ENCODE data around the gene SLC22A17. TPM values are rescaled to one million over a fixed set of nuclear protein-coding genes. Genes with fewer than 3 reads are reported as not detected.
A peak's percentile ranks its signal among the peaks of the same experiment; 100 is the strongest.

SLC22A17 gene
- polyA plus RNA-seq, 1 donor (not counting 4 experiments of a cell fraction or from before 2014, with no cell fraction given) = 0.76 TPM

- Histone ChIP-seq H3K4me2 (ENCODE audit: control insufficient read depth, extremely low read depth, insufficient read depth, low read depth, low read length) (peak overlapping the region; percentile 86), H3K9me1 (ENCODE audit: control insufficient read depth, extremely low read depth, insufficient read depth, low read length) (peaks cover 4% of the 10 kb centered on the region), H3K4me1 (ENCODE audit: control insufficient read depth, extremely low read depth, insufficient read depth, low read length) (peaks cover 34% of the 10 kb centered on the region), H3K9me3 (ENCODE audit: control insufficient read depth, low read depth, low read length) (no peaks in the 10 kb centered on the region), H3K27ac (ENCODE audit: control insufficient read depth, insufficient read depth, low read length) (peak overlapping the region; percentile 92), H2AFZ (ENCODE audit: control insufficient read depth, low read length) (no peak overlapping the region), H3K27me3 (ENCODE audit: control insufficient read depth, extremely low read depth, insufficient read depth, low read length) (no peaks in the 10 kb centered on the region), H3K36me3 (ENCODE audit: control insufficient read depth in 2 of 2, extremely low read depth in 1 of 2, insufficient read depth in 2 of 2, low read length in 2 of 2) (peaks cover 25 to 34% of the 10 kb centered on the region in 2 experiments), H3K9ac (ENCODE audit: control insufficient read depth, extremely low read depth, insufficient read depth, low read length) (peak overlapping the region; percentile 98), H3K79me2 (ENCODE audit: control insufficient read depth, insufficient read depth, low read length) (peaks cover 56% of the 10 kb centered on the region), H4K20me1 (ENCODE audit: control insufficient read depth, extremely low read depth, insufficient read depth, low read length) (peaks cover 5% of the 10 kb centered on the region), H3K4me3 (ENCODE audit: control insufficient read depth in 2 of 3, extremely low read depth in 1 of 3, insufficient read depth in 2 of 3, low read depth in 1 of 3, low read length in 3 of 3) (peak overlapping the region; percentile 81 to 92 (median 90))
- FAIRE-seq (peak; percentile 66), DNase-seq (ENCODE audit: low read depth, low spot score) (no peak)
- no peak for TF ChIP-seq CTCF (optimal IDR thresholded peaks at IDR 0.05 in 1 of 3, IDR thresholded peaks at IDR 0.05 in 1 of 3, conservative IDR thresholded peaks at IDR 0.05 in 1 of 3; ENCODE audit: extremely low read depth in 1 of 3, insufficient read depth in 2 of 3, low read length in 3 of 3)
- TF ChIP-seq EZH2 (IDR thresholded peaks at IDR 0.05; ENCODE audit: low read length) = no peak
- dilution Hi-C loops (cut with MboI; ENCODE audit: extremely low pct_ligation_motif_present, low sequenced_read_pairs) = no loop called here
Observed at GRCh38 chr14:23307687-23308644, 44.7 kb downstream of the SLC22A17 start.

GRCh38 chr14:23307146-23307530 is 45.5 kb downstream of the SLC22A17 start:
- Histone ChIP-seq H3K4me2 (ENCODE audit: control insufficient read depth, extremely low read depth, insufficient read depth, low read depth, low read length) (peak overlapping the region; percentile 86), H3K9me3 (ENCODE audit: control insufficient read depth, low read depth, low read length) (no peaks in the 10 kb centered on the region), H3K27ac (ENCODE audit: control insufficient read depth, insufficient read depth, low read length) (peak overlapping the region; percentile 92), H3K27me3 (ENCODE audit: control insufficient read depth, extremely low read depth, insufficient read depth, low read length) (no peaks in the 10 kb centered on the region), H3K4me1 (ENCODE audit: control insufficient read depth, extremely low read depth, insufficient read depth, low read length) (peaks cover 38% of the 10 kb centered on the region), H3K9me1 (ENCODE audit: control insufficient read depth, extremely low read depth, insufficient read depth, low read length) (peaks cover 4% of the 10 kb centered on the region), H2AFZ (ENCODE audit: control insufficient read depth, low read length) (no peak overlapping the region), H3K36me3 (ENCODE audit: control insufficient read depth in 2 of 2, extremely low read depth in 1 of 2, insufficient read depth in 2 of 2, low read length in 2 of 2) (peaks cover 25 to 32% of the 10 kb centered on the region in 2 experiments), H3K9ac (ENCODE audit: control insufficient read depth, extremely low read depth, insufficient read depth, low read length) (peak overlapping the region; percentile 98), H3K4me3 (ENCODE audit: control insufficient read depth in 2 of 3, extremely low read depth in 1 of 3, insufficient read depth in 2 of 3, low read depth in 1 of 3, low read length in 3 of 3) (peak overlapping the region; percentile 81 to 92 (median 90)), H3K79me2 (ENCODE audit: control insufficient read depth, insufficient read depth, low read length) (peaks cover 51% of the 10 kb centered on the region), H4K20me1 (ENCODE audit: control insufficient read depth, extremely low read depth, insufficient read depth, low read length) (peaks cover 5% of the 10 kb centered on the region)
- dilution Hi-C loops (cut with MboI; ENCODE audit: extremely low pct_ligation_motif_present, low sequenced_read_pairs) = no loop called here
- DNase-seq (ENCODE audit: low read depth, low spot score) = no peak
- TF ChIP-seq CTCF (optimal IDR thresholded peaks at IDR 0.05 in 1 of 3, IDR thresholded peaks at IDR 0.05 in 1 of 3, conservative IDR thresholded peaks at IDR 0.05 in 1 of 3; ENCODE audit: extremely low read depth in 1 of 3, insufficient read depth in 2 of 3, low read length in 3 of 3) (no peak), EZH2 (IDR thresholded peaks at IDR 0.05; ENCODE audit: low read length) (no peak)
- no peak for FAIRE-seq
